B cell (primary cell): ENCODE results near the gene KCND1. TPM values are rescaled to one million over a fixed set of nuclear protein-coding genes. Genes with fewer than 3 reads are reported as not detected.

ENCODE experiments used
- ATAC-seq: fragments of 200-7000 bp; cut with Tn5 transposase; one replicate; pipeline ENCODE4 v1.10.0; 2021; ENCODE audit warnings: low read depth, mild to moderate bottlenecking, moderate number of reproducible peaks, moderate library complexity
- CTCF ChIA-PET: fragments of 350-600 bp; sonication (Branson Sonifier 250); formaldehyde crosslinking; loops from one replicate; lab custom pipeline; 2021; ENCODE audit warnings: antibody characterized with exemption, inconsistent platforms; lab: Charles Lee
- POLR2A ChIA-PET: fragments of 350-600 bp; sonication (Branson Sonifier 250); formaldehyde crosslinking; loops from one replicate; lab custom pipeline; 2021; ENCODE audit warnings: antibody characterized with exemption; lab: Charles Lee
- DNase-seq: peaks from one replicate; pipeline ENCODE4 v3.0.0; 2013
- H2AFZ ChIP-seq: 2 replicates; pipeline ENCODE4 v1.6.1; 2012; ENCODE audit warnings: mild to moderate bottlenecking, low read depth, low read length; ENCODE audit not compliant: insufficient read depth, poor library complexity, severe bottlenecking
- H3K27ac ChIP-seq, 2 donors: 1 replicate in 1 of 2; 2 replicates in 1 of 2; pipeline ENCODE4 v1.5.1; 2012 to 2013; ENCODE audit warnings: low read length in 2 of 2, mild to moderate bottlenecking in 2 of 2, moderate library complexity in 1 of 2
- H3K27me3 ChIP-seq, 4 experiments: fragments of 200-600 bp in 1 of 4; sonication (generic) in 1 of 4; replicated peaks in 1 of 4; 1 replicate in 2 of 4; 2 replicates in 2 of 4; pipeline versions ENCODE4 v1.6.1 to v1.7.0; 2013 to 2016; ENCODE audit warnings: low read length in 3 of 4, mild to moderate bottlenecking in 2 of 4, mixed read lengths in 1 of 4, moderate library complexity in 1 of 4; ENCODE audit not compliant: insufficient read depth in 4 of 4, control insufficient read depth in 3 of 4; ENCODE audit errors: control extremely low read depth in 1 of 4
- H3K36me3 ChIP-seq, 2 experiments: replicated peaks in 1 of 2; 1 replicate in 1 of 2; 2 replicates in 1 of 2; pipeline versions ENCODE4 v1.6.1 to v1.7.1; 2013; ENCODE audit warnings: low read length in 1 of 2; ENCODE audit not compliant: insufficient read depth in 2 of 2, control insufficient read depth in 1 of 2; ENCODE audit errors: control extremely low read depth in 1 of 2, extremely low read depth in 1 of 2
- H3K4me1 ChIP-seq, 2 donors: fragments of 200-600 bp in 1 of 2; sonication (generic) in 1 of 2; 1 replicate in 1 of 2; 2 replicates in 1 of 2; pipeline versions ENCODE4 v1.5.1 to v1.6.1; 2013 to 2017; ENCODE audit warnings: low read length in 2 of 2; ENCODE audit not compliant: control insufficient read depth in 2 of 2, insufficient read depth in 2 of 2
- H3K4me2 ChIP-seq: replicated peaks from 2 replicates; pipeline ENCODE3; 2012; ENCODE audit warnings: mild to moderate bottlenecking, low read depth, low read length; ENCODE audit not compliant: poor library complexity, severe bottlenecking
- H3K4me3 ChIP-seq, 5 experiments: fragments of 200-600 bp in 1 of 5; sonication (generic) in 1 of 5; 1 replicate in 3 of 5; 2 replicates in 2 of 5; pipeline versions ENCODE4 v1.5.1 to v1.7.0; 2011 to 2016; ENCODE audit warnings: low read length in 4 of 5, mild to moderate bottlenecking in 4 of 5, low read depth in 2 of 5, control low read depth in 1 of 5, moderate library complexity in 1 of 5; ENCODE audit not compliant: insufficient read depth in 1 of 5; ENCODE audit errors: control extremely low read depth in 1 of 5, extremely low read depth in 1 of 5
- H3K79me2 ChIP-seq: fragments of 200-600 bp; sonication (generic); one replicate; pipeline ENCODE4 v1.6.0; 2016; ENCODE audit warnings: low read length; ENCODE audit not compliant: control insufficient read depth, insufficient read depth
- H3K9ac ChIP-seq: fragments of 200-600 bp; sonication (generic); 2 replicates; pipeline ENCODE4 v1.6.1; 2017; ENCODE audit warnings: mild to moderate bottlenecking, low read length, moderate library complexity
- H3K9me3 ChIP-seq, 3 donors: one replicate each; pipeline versions ENCODE4 v1.6.1 to v1.7.1; 2013; ENCODE audit warnings: low read length in 2 of 3; ENCODE audit not compliant: control insufficient read depth in 2 of 3, insufficient read depth in 1 of 3; ENCODE audit errors: control extremely low read depth in 1 of 3
- H4K20me1 ChIP-seq: 2 replicates; pipeline ENCODE4 v1.6.0; 2012; ENCODE audit warnings: mild to moderate bottlenecking, low read length; ENCODE audit not compliant: insufficient read depth, control insufficient read depth, poor library complexity, severe bottlenecking
- H3K27ac Mint-ChIP-seq: one replicate; pipeline ENCODE4 v1.8.0; 2021; ENCODE audit warnings: mixed read lengths
- H3K27me3 Mint-ChIP-seq: one replicate; pipeline ENCODE4 v1.8.0; 2021; ENCODE audit warnings: mixed read lengths
- H3K4me1 Mint-ChIP-seq: one replicate; pipeline ENCODE4 v1.8.0; 2021; ENCODE audit warnings: mixed read lengths
- H3K4me3 Mint-ChIP-seq: one replicate; pipeline ENCODE4 v1.8.0; 2021; ENCODE audit warnings: mixed read lengths
- H3K9me3 Mint-ChIP-seq: one replicate; pipeline ENCODE4 v1.8.0; 2022; ENCODE audit warnings: mixed read lengths; ENCODE audit not compliant: insufficient read depth
- CTCF ChIP-seq: fragments of 200-600 bp; IDR thresholded peaks from one replicate; pipeline ENCODE4 v1.8.0; 2022; ENCODE audit warnings: antibody characterized with exemption, mild to moderate bottlenecking
- EZH2 ChIP-seq: IDR thresholded peaks from 2 replicates; pipeline ENCODE4 v1.6.1; 2012; ENCODE audit warnings: borderline replicate concordance, low read depth, mild to moderate bottlenecking, moderate library complexity, low read length; ENCODE audit not compliant: insufficient read depth, poor library complexity, severe bottlenecking
- WGBS: methylation state at CpG from one replicate; pipeline ENCODE4 v1.1.5; 2013; ENCODE audit warnings: missing lambda C conversion rate; ENCODE audit not compliant: insufficient coverage; 5-methylcytosine and 5-hydroxymethylcytosine counted together
- intact Hi-C: fragments of 100-400 bp; cut with micrococcal nuclease; formaldehyde crosslinking; loops from one replicate; pipeline ENCODE4 v1.10.0; 2022
- polyA plus RNA-seq: library from polyadenylated mRNA; depleted of rRNA; stranded (reverse); fragments of >200 nt; gene quantifications from 2 replicates; pipeline ENCODE4 v1.2.3, GENCODE V29; 2012
- total RNA-seq, 2 donors: library from RNA; stranded (reverse); fragments of 120-200 nt in 1 of 2; gene quantifications; 1 replicate in 1 of 2; 2 replicates in 1 of 2; pipeline versions ENCODE4 v1.2.3 to v1.2.4, GENCODE V29; 2013 to 2022

The KCND1 gene
- total and polyA plus RNA-seq, 2 donors (not counting 1 experiment from before 2014, with no cell fraction given), result 2.2 to 2.3 TPM

GRCh38 chrX:48956728-48957414, 14.8 kb downstream of the KCND1 start:
- Histone ChIP-seq H3K27ac (peak overlapping the region; percentile 98 to 99), H3K9ac (peak overlapping the region; percentile 70), H3K4me2 (peak overlapping the region; percentile 86), H3K79me2 (peaks cover 53% of the 10 kb centered on the region), H3K4me3 (peak overlapping the region; percentile 17 to 75 (median 65)), H4K20me1 (peaks cover 34% of the 10 kb centered on the region), H2AFZ (no peak overlapping the region), H3K4me1 (peaks cover 56 to 75% of the 10 kb centered on the region in 2 donors), H3K9me3 (no peaks in the 10 kb centered on the region), H3K36me3 (peaks cover 0 to 28% of the 10 kb centered on the region in 2 experiments), H3K27me3 (no peaks in the 10 kb centered on the region)
- ATAC-seq (no peak), DNase-seq (peak; percentile 64)
- Mint-ChIP-seq H3K9me3 (no peaks in the 10 kb centered on the region), H3K4me3 (peak overlapping the region; percentile 83), H3K27ac (peak overlapping the region; percentile 84), H3K27me3 (no peaks in the 10 kb centered on the region), H3K4me1 (peaks cover 67% of the 10 kb centered on the region)
- POLR2A ChIA-PET, result interaction anchor here (0.9 to 2.8 kb wide), 6 partner anchors 13 to 65 kb away, joined by 3 to 17 read pairs (median 7); partner anchors contain the start of gene SLC35A2
- WGBS, result 1% methylated on average over 50 of the region's 61 CpGs
- CTCF ChIA-PET, result interaction anchor here (0.9 to 1.7 kb wide), 2 partner anchors 16 to 19 kb away, joined by 3 to 4 read pairs; no protein-coding TSS in a partner anchor
- intact Hi-C loops, result loop anchor here (5.0 kb wide), 2 partner anchors 165 to 1300 kb away; partner anchors contain the start of genes GPKOW and UXT
- TF ChIP-seq EZH2 (no peak), CTCF (no peak)

GRCh38 chrX:48948589-48948988, 23.1 kb downstream of the KCND1 start:
- H3K4me3 ChIP-seq, result no peak overlapping the region
- Mint-ChIP-seq H3K9me3 (no peaks in the 10 kb centered on the region), H3K27me3 (no peaks in the 10 kb centered on the region), H3K4me1 (peaks cover 34% of the 10 kb centered on the region), H3K4me3 (no peak overlapping the region), H3K27ac (no peak overlapping the region)
- no peaks in the 10 kb centered on the region for H3K9me3 ChIP-seq
- TF ChIP-seq CTCF, result no peak
- TF ChIP-seq EZH2, result no peak
- no peak overlapping the region for H2AFZ ChIP-seq
- WGBS, result no CpG with 5 or more reads among the region's 1 CpG
- ATAC-seq (no peak), DNase-seq (no peak)
- intact Hi-C loops, result no loop called here
- CTCF ChIA-PET, result interaction anchor here (1.0 kb wide), 1 partner anchor 35 kb away, joined by 3 read pairs; no protein-coding TSS in a partner anchor
- no peak overlapping the region for H3K27ac ChIP-seq
- H3K79me2 ChIP-seq, result peaks cover 83% of the 10 kb centered on the region
- no peaks in the 10 kb centered on the region for H3K27me3 ChIP-seq
- H3K4me2 ChIP-seq, result no peak overlapping the region
- POLR2A ChIA-PET, result interaction anchor here (0.6 kb wide), 1 partner anchor 10 kb away, joined by 3 read pairs; no protein-coding TSS in a partner anchor
- H3K36me3 ChIP-seq, result peaks cover 0 to 17% of the 10 kb centered on the region in 2 experiments
- H3K9ac ChIP-seq, result no peak overlapping the region
- H3K4me1 ChIP-seq, result peaks cover 19 to 32% of the 10 kb centered on the region in 2 donors
- H4K20me1 ChIP-seq, result peaks cover 7% of the 10 kb centered on the region
